B cell (primary cell): Measurements from ENCODE around the gene PHKA2. TPM values are rescaled to one million over a fixed set of nuclear protein-coding genes. Genes with fewer than 3 reads are reported as not detected.

Experiments used
- ATAC-seq: fragments of 200-7000 bp; cut with Tn5 transposase; one replicate; pipeline ENCODE4 v1.10.0; 2021; ENCODE audit warnings: low read depth, mild to moderate bottlenecking, moderate number of reproducible peaks, moderate library complexity
- CTCF ChIA-PET: fragments of 350-600 bp; sonication (Branson Sonifier 250); formaldehyde crosslinking; loops from one replicate; lab custom pipeline; 2021; ENCODE audit warnings: antibody characterized with exemption, inconsistent platforms; lab: Charles Lee
- POLR2A ChIA-PET: fragments of 350-600 bp; sonication (Branson Sonifier 250); formaldehyde crosslinking; loops from one replicate; lab custom pipeline; 2021; ENCODE audit warnings: antibody characterized with exemption; lab: Charles Lee
- DNase-seq: peaks from one replicate; pipeline ENCODE4 v3.0.0; 2013
- H2AFZ ChIP-seq: 2 replicates; pipeline ENCODE4 v1.6.1; 2012; ENCODE audit warnings: mild to moderate bottlenecking, low read depth, low read length; ENCODE audit not compliant: insufficient read depth, poor library complexity, severe bottlenecking
- H3K27ac ChIP-seq, 2 donors: 1 replicate in 1 of 2; 2 replicates in 1 of 2; pipeline ENCODE4 v1.5.1; 2012 to 2013; ENCODE audit warnings: low read length in 2 of 2, mild to moderate bottlenecking in 2 of 2, moderate library complexity in 1 of 2
- H3K27me3 ChIP-seq, 4 experiments: fragments of 200-600 bp in 1 of 4; sonication (generic) in 1 of 4; replicated peaks in 1 of 4; 1 replicate in 2 of 4; 2 replicates in 2 of 4; pipeline versions ENCODE4 v1.6.1 to v1.7.0; 2013 to 2016; ENCODE audit warnings: low read length in 3 of 4, mild to moderate bottlenecking in 2 of 4, mixed read lengths in 1 of 4, moderate library complexity in 1 of 4; ENCODE audit not compliant: insufficient read depth in 4 of 4, control insufficient read depth in 3 of 4; ENCODE audit errors: control extremely low read depth in 1 of 4
- H3K36me3 ChIP-seq, 2 experiments: replicated peaks in 1 of 2; 1 replicate in 1 of 2; 2 replicates in 1 of 2; pipeline versions ENCODE4 v1.6.1 to v1.7.1; 2013; ENCODE audit warnings: low read length in 1 of 2; ENCODE audit not compliant: insufficient read depth in 2 of 2, control insufficient read depth in 1 of 2; ENCODE audit errors: control extremely low read depth in 1 of 2, extremely low read depth in 1 of 2
- H3K4me1 ChIP-seq, 2 donors: fragments of 200-600 bp in 1 of 2; sonication (generic) in 1 of 2; 1 replicate in 1 of 2; 2 replicates in 1 of 2; pipeline versions ENCODE4 v1.5.1 to v1.6.1; 2013 to 2017; ENCODE audit warnings: low read length in 2 of 2; ENCODE audit not compliant: control insufficient read depth in 2 of 2, insufficient read depth in 2 of 2
- H3K4me2 ChIP-seq: replicated peaks from 2 replicates; pipeline ENCODE3; 2012; ENCODE audit warnings: mild to moderate bottlenecking, low read depth, low read length; ENCODE audit not compliant: poor library complexity, severe bottlenecking
- H3K4me3 ChIP-seq, 5 experiments: fragments of 200-600 bp in 1 of 5; sonication (generic) in 1 of 5; 1 replicate in 3 of 5; 2 replicates in 2 of 5; pipeline versions ENCODE4 v1.5.1 to v1.7.0; 2011 to 2016; ENCODE audit warnings: low read length in 4 of 5, mild to moderate bottlenecking in 4 of 5, low read depth in 2 of 5, control low read depth in 1 of 5, moderate library complexity in 1 of 5; ENCODE audit not compliant: insufficient read depth in 1 of 5; ENCODE audit errors: control extremely low read depth in 1 of 5, extremely low read depth in 1 of 5
- H3K79me2 ChIP-seq: fragments of 200-600 bp; sonication (generic); one replicate; pipeline ENCODE4 v1.6.0; 2016; ENCODE audit warnings: low read length; ENCODE audit not compliant: control insufficient read depth, insufficient read depth
- H3K9ac ChIP-seq: fragments of 200-600 bp; sonication (generic); 2 replicates; pipeline ENCODE4 v1.6.1; 2017; ENCODE audit warnings: mild to moderate bottlenecking, low read length, moderate library complexity
- H3K9me3 ChIP-seq, 3 donors: one replicate each; pipeline versions ENCODE4 v1.6.1 to v1.7.1; 2013; ENCODE audit warnings: low read length in 2 of 3; ENCODE audit not compliant: control insufficient read depth in 2 of 3, insufficient read depth in 1 of 3; ENCODE audit errors: control extremely low read depth in 1 of 3
- H4K20me1 ChIP-seq: 2 replicates; pipeline ENCODE4 v1.6.0; 2012; ENCODE audit warnings: mild to moderate bottlenecking, low read length; ENCODE audit not compliant: insufficient read depth, control insufficient read depth, poor library complexity, severe bottlenecking
- H3K27ac Mint-ChIP-seq: one replicate; pipeline ENCODE4 v1.8.0; 2021; ENCODE audit warnings: mixed read lengths
- H3K27me3 Mint-ChIP-seq: one replicate; pipeline ENCODE4 v1.8.0; 2021; ENCODE audit warnings: mixed read lengths
- H3K4me1 Mint-ChIP-seq: one replicate; pipeline ENCODE4 v1.8.0; 2021; ENCODE audit warnings: mixed read lengths
- H3K4me3 Mint-ChIP-seq: one replicate; pipeline ENCODE4 v1.8.0; 2021; ENCODE audit warnings: mixed read lengths
- H3K9me3 Mint-ChIP-seq: one replicate; pipeline ENCODE4 v1.8.0; 2022; ENCODE audit warnings: mixed read lengths; ENCODE audit not compliant: insufficient read depth
- CTCF ChIP-seq: fragments of 200-600 bp; IDR thresholded peaks from one replicate; pipeline ENCODE4 v1.8.0; 2022; ENCODE audit warnings: antibody characterized with exemption, mild to moderate bottlenecking
- EZH2 ChIP-seq: IDR thresholded peaks from 2 replicates; pipeline ENCODE4 v1.6.1; 2012; ENCODE audit warnings: borderline replicate concordance, low read depth, mild to moderate bottlenecking, moderate library complexity, low read length; ENCODE audit not compliant: insufficient read depth, poor library complexity, severe bottlenecking
- WGBS: methylation state at CpG from one replicate; pipeline ENCODE4 v1.1.5; 2013; ENCODE audit warnings: missing lambda C conversion rate; ENCODE audit not compliant: insufficient coverage; 5-methylcytosine and 5-hydroxymethylcytosine counted together
- intact Hi-C: fragments of 100-400 bp; cut with micrococcal nuclease; formaldehyde crosslinking; loops from one replicate; pipeline ENCODE4 v1.10.0; 2022
- polyA plus RNA-seq: library from polyadenylated mRNA; depleted of rRNA; stranded (reverse); fragments of >200 nt; gene quantifications from 2 replicates; pipeline ENCODE4 v1.2.3, GENCODE V29; 2012
- total RNA-seq, 2 donors: library from RNA; stranded (reverse); fragments of 120-200 nt in 1 of 2; gene quantifications; 1 replicate in 1 of 2; 2 replicates in 1 of 2; pipeline versions ENCODE4 v1.2.3 to v1.2.4, GENCODE V29; 2013 to 2022

The PHKA2 gene
- total and polyA plus RNA-seq, 2 donors (not counting 1 experiment from before 2014, with no cell fraction given): 54.6 to 60.6 TPM

GRCh38 chrX:18985186-18985435 is 1.2 kb upstream of the PHKA2 start:
- intact Hi-C loops: loop anchor here (2.0 kb wide), 3 partner anchors 98 to 1006 kb away; partner anchors contain the start of gene BCLAF3
- Mint-ChIP-seq H3K9me3 (no peaks in the 10 kb centered on the region), H3K4me3 (peak overlapping the region; percentile 89), H3K4me1 (peaks cover 18% of the 10 kb centered on the region), H3K27ac (peak overlapping the region; percentile 94), H3K27me3 (no peaks in the 10 kb centered on the region)
- Histone ChIP-seq H3K36me3 (no peaks in the 10 kb centered on the region), H3K79me2 (peaks cover 31% of the 10 kb centered on the region), H4K20me1 (no peaks in the 10 kb centered on the region), H3K4me1 (peaks cover 11 to 14% of the 10 kb centered on the region in 2 donors), H3K27ac (peak overlapping the region; percentile 88 to 91), H3K27me3 (no peaks in the 10 kb centered on the region), H3K4me3 (peak overlapping the region; percentile 56 to 77 (median 70)), H2AFZ (peak overlapping the region; percentile 88), H3K9me3 (no peaks in the 10 kb centered on the region), H3K9ac (peak overlapping the region; percentile 73), H3K4me2 (peak overlapping the region; percentile 85)
- WGBS: 0% methylated on average over 2 of the region's 4 CpGs
- no peak for DNase-seq
- CTCF ChIA-PET: no interaction called here
- TF ChIP-seq CTCF (no peak), EZH2 (no peak)
- POLR2A ChIA-PET: interaction anchor here (0.7 to 1.4 kb wide), 2 partner anchors 98 to 1247 kb away, joined by 3 to 8 read pairs; no protein-coding TSS in a partner anchor
- ATAC-seq: no peak

- H2AFZ ChIP-seq: peak overlapping the region; percentile 88
- H3K4me2 ChIP-seq: peak overlapping the region; percentile 85
- H3K27ac ChIP-seq: peak overlapping the region; percentile 88 to 91
- H3K9ac ChIP-seq: peak overlapping the region; percentile 73
- peak; percentile 86 for ATAC-seq
- CTCF ChIA-PET: no interaction called here
- H3K9me3 ChIP-seq: no peaks in the 10 kb centered on the region
- WGBS: under 1% methylated on average over 49 of the region's 71 CpGs
- Mint-ChIP-seq H3K4me1 (peaks cover 18% of the 10 kb centered on the region), H3K4me3 (peak overlapping the region; percentile 89), H3K27me3 (no peaks in the 10 kb centered on the region), H3K27ac (peak overlapping the region; percentile 94), H3K9me3 (no peaks in the 10 kb centered on the region)
- intact Hi-C loops: loop anchor here (1.0 to 5.0 kb wide), 5 partner anchors 98 to 1247 kb away; partner anchors contain the start of genes BCLAF3, PDHA1 and SCML1
- DNase-seq: peak; percentile 90
- H3K27me3 ChIP-seq: no peaks in the 10 kb centered on the region
- peaks cover 31% of the 10 kb centered on the region for H3K79me2 ChIP-seq
- TF ChIP-seq EZH2 (no peak), CTCF (peak; percentile 50)
- peaks cover 11 to 14% of the 10 kb centered on the region in 2 donors for H3K4me1 ChIP-seq
- H4K20me1 ChIP-seq: no peaks in the 10 kb centered on the region
- POLR2A ChIA-PET: interaction anchor here (0.7 to 1.4 kb wide), 2 partner anchors 97 to 1247 kb away, joined by 3 to 8 read pairs; no protein-coding TSS in a partner anchor
- H3K4me3 ChIP-seq: peak overlapping the region; percentile 56 to 77 (median 70)
- no peaks in the 10 kb centered on the region for H3K36me3 ChIP-seq
Observed at GRCh38 chrX:18984381-18985185, 669 bp upstream of the PHKA2 start.
